Measurements from ENCODE around the gene CSMD2. TPM values are rescaled to one million over a fixed set of nuclear protein-coding genes. Genes with fewer than 3 reads are reported as not detected.

CSMD2 gene
- total RNA-seq, 1 donor from 2014 or later = 2.1 TPM

DNA sequence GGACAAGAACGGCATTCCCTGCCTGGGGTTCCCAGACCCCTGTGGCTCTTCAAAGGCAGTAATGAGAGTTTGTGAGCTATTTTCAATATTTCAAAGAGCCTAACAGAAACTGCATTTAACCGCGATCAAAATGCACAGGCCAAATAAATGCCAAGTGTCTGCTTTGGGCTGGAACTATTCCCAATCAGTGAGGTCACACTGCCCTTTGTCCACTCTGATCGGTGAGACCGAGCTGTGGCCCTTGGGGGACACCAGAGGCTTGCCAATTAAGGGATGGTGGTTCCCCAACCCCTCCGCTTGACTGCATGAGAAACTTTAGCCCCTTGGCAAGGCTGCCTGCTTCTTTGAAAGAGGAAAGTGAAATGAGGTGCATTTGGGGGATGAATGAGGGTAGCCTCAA is 20.3 kb downstream of the CSMD2 start:
- Mint-ChIP-seq H3K4me3 (ENCODE audit: unreplicated experiment) (no peak overlapping the region), H3K36me3 (ENCODE audit: low read depth, unreplicated experiment) (no peaks in the 10 kb centered on the region), H3K9me3 (ENCODE audit: unreplicated experiment) (no peaks in the 10 kb centered on the region), H3K27ac (ENCODE audit: unreplicated experiment) (no peak overlapping the region), H3K27me3 (ENCODE audit: unreplicated experiment) (peaks cover 4% of the 10 kb centered on the region), H3K4me1 (ENCODE audit: unreplicated experiment) (peaks cover 20% of the 10 kb centered on the region)
- DNase-seq (ENCODE audit: low spot score) = no peak
- TF ChIP-seq, protein P1, sequence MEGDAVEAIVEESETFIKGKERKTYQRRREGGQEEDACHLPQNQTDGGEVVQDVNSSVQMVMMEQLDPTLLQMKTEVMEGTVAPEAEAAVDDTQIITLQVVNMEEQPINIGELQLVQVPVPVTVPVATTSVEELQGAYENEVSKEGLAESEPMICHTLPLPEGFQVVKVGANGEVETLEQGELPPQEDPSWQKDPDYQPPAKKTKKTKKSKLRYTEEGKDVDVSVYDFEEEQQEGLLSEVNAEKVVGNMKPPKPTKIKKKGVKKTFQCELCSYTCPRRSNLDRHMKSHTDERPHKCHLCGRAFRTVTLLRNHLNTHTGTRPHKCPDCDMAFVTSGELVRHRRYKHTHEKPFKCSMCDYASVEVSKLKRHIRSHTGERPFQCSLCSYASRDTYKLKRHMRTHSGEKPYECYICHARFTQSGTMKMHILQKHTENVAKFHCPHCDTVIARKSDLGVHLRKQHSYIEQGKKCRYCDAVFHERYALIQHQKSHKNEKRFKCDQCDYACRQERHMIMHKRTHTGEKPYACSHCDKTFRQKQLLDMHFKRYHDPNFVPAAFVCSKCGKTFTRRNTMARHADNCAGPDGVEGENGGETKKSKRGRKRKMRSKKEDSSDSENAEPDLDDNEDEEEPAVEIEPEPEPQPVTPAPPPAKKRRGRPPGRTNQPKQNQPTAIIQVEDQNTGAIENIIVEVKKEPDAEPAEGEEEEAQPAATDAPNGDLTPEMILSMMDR (IDR thresholded peaks at IDR 0.05; ENCODE audit: unreplicated experiment) = no peak

DNA sequence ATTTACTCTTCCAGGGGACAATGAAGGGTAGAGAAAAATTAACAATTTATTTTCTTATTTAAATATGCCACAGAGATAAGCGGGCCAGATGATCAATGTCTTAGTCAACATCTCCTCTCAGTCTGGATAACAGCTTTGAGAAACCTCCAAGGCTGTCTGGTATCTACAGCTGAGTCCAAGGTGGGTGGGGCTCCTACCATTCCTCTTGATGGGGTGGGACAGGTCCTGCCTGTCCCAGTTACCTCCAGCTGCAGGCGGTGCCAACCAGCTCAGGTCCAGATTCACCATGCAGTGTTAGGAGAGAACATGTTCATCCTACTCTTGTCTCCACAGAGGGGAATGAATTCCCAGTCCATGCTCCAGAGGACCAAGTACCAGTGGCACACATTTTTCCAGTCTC is 21.1 kb downstream of the CSMD2 start:
- no peaks in the 10 kb centered on the region for H3K36me3 Mint-ChIP-seq (ENCODE audit: low read depth, unreplicated experiment)
- TF ChIP-seq, protein P1 (IDR thresholded peaks at IDR 0.05; ENCODE audit: unreplicated experiment) = no peak
- H3K27me3 Mint-ChIP-seq (ENCODE audit: unreplicated experiment) = peaks cover 4% of the 10 kb centered on the region
- no peak for DNase-seq (ENCODE audit: low spot score)
- no peak overlapping the region for H3K4me3 Mint-ChIP-seq (ENCODE audit: unreplicated experiment)
- no peak overlapping the region for H3K27ac Mint-ChIP-seq (ENCODE audit: unreplicated experiment)
- peaks cover 20% of the 10 kb centered on the region for H3K4me1 Mint-ChIP-seq (ENCODE audit: unreplicated experiment)
- no peaks in the 10 kb centered on the region for H3K9me3 Mint-ChIP-seq (ENCODE audit: unreplicated experiment)

DNA sequence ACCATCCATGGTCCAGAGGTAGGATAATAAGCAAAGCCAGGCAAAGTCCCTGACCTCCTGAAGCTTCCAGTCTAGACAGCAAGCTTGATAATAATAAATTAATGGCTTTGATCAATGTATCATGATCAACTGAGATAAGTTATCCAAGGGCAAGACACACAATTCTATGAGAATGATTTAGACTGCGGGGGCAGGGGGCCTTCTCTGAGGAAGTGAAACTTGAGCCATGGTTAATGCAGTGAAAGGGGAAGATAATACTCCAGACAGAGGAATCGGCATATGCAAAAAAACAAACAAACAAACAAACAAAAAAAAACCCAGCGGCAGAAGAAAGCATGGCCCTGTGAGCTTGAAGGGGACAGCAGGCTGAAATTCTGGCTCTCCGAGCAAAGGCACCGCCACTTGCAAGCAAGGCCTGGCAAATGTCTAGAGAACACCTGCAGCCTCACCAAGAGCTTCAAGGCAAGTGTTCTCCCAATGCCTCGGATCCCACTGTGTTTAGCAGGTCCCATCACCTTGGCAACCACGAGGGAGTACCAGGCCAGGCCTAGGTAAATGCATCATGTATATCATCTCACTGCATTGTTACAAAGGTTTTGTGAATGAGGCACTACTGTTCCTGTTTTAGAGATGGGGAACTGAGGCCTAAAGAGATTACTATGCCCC is 24.9 kb downstream of the CSMD2 start:
- H3K4me3 Mint-ChIP-seq (ENCODE audit: unreplicated experiment) = no peak overlapping the region
- TF ChIP-seq, protein P1 (IDR thresholded peaks at IDR 0.05; ENCODE audit: unreplicated experiment) = no peak
- H3K27me3 Mint-ChIP-seq (ENCODE audit: unreplicated experiment) = peaks cover 4% of the 10 kb centered on the region
- H3K36me3 Mint-ChIP-seq (ENCODE audit: low read depth, unreplicated experiment) = no peaks in the 10 kb centered on the region
- no peak overlapping the region for H3K27ac Mint-ChIP-seq (ENCODE audit: unreplicated experiment)
- H3K4me1 Mint-ChIP-seq (ENCODE audit: unreplicated experiment) = peaks cover 11% of the 10 kb centered on the region
- H3K9me3 Mint-ChIP-seq (ENCODE audit: unreplicated experiment) = no peaks in the 10 kb centered on the region
- DNase-seq (ENCODE audit: low spot score) = no peak

DNA sequence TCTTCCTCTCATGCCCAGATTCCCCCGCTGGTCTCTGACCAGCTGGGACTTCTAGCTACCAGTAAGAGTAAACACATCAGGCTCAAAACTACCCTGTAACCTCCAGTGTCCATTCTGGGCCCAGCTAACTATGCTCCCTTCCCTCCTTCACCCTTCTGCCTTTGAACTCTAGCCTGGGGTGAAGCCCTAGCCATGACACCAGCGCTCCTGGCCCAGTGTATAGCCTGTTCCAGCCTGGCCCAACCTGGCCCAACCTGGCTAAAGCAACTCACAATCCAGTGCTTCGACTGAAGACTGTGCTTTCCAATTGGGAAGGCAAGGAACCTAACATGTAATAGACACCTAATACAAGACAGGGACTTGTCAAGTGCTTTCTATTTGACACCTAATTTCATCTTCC is 27.6 kb downstream of the CSMD2 start:
- TF ChIP-seq, protein P1 (IDR thresholded peaks at IDR 0.05; ENCODE audit: unreplicated experiment) = no peak
- Mint-ChIP-seq H3K4me1 (ENCODE audit: unreplicated experiment) (peaks cover 11% of the 10 kb centered on the region), H3K36me3 (ENCODE audit: low read depth, unreplicated experiment) (no peaks in the 10 kb centered on the region), H3K9me3 (ENCODE audit: unreplicated experiment) (no peaks in the 10 kb centered on the region), H3K27ac (ENCODE audit: unreplicated experiment) (no peak overlapping the region), H3K27me3 (ENCODE audit: unreplicated experiment) (peaks cover 4% of the 10 kb centered on the region), H3K4me3 (ENCODE audit: unreplicated experiment) (no peak overlapping the region)
- no peak for DNase-seq (ENCODE audit: low spot score)

DNA sequence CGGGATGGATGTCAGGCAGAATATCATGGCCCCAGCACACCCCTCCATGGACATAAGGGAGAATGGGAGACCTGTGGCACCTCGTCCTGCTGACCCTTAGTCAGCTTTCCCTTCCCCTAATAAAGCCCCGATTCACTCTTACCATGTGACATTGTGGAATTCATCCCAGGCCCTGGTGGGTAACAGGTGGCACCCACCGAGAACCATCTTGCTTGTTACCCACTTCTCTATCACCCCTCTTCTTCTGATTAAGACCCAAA is 32.9 kb downstream of the CSMD2 start:
- H3K4me1 Mint-ChIP-seq (ENCODE audit: unreplicated experiment) = no peaks in the 10 kb centered on the region

More for the DNA sequence above, 32.9 kb downstream of the CSMD2 start:
- TF ChIP-seq, protein P1 (IDR thresholded peaks at IDR 0.05; ENCODE audit: unreplicated experiment) = no peak
- Mint-ChIP-seq H3K27ac (ENCODE audit: unreplicated experiment) (no peak overlapping the region), H3K4me3 (ENCODE audit: unreplicated experiment) (no peak overlapping the region), H3K36me3 (ENCODE audit: low read depth, unreplicated experiment) (no peaks in the 10 kb centered on the region), H3K9me3 (ENCODE audit: unreplicated experiment) (no peaks in the 10 kb centered on the region), H3K27me3 (ENCODE audit: unreplicated experiment) (no peaks in the 10 kb centered on the region)
- DNase-seq (ENCODE audit: low spot score) = no peak

Data from endothelial cell (in vitro differentiated cells).